GM23248 (cell line): ENCODE data around the gene RUNX1.

Experiments
- EZH2 ChIP-seq: fragments of 200-600 bp; sonication (generic); IDR thresholded peaks from 2 replicates; pipeline ENCODE4 v1.6.1; 2018; ENCODE audit warnings: antibody characterized with exemption, mild to moderate bottlenecking; ENCODE audit not compliant: insufficient read depth, poor library complexity, severe bottlenecking
- EZH2phosphoT487 ChIP-seq: fragments of 200-600 bp; sonication (generic); IDR thresholded peaks from 2 replicates; pipeline ENCODE4 v1.6.1; 2018; ENCODE audit warnings: antibody characterized with exemption, moderate library complexity, mild to moderate bottlenecking, low read depth; ENCODE audit not compliant: insufficient read depth

DNA sequence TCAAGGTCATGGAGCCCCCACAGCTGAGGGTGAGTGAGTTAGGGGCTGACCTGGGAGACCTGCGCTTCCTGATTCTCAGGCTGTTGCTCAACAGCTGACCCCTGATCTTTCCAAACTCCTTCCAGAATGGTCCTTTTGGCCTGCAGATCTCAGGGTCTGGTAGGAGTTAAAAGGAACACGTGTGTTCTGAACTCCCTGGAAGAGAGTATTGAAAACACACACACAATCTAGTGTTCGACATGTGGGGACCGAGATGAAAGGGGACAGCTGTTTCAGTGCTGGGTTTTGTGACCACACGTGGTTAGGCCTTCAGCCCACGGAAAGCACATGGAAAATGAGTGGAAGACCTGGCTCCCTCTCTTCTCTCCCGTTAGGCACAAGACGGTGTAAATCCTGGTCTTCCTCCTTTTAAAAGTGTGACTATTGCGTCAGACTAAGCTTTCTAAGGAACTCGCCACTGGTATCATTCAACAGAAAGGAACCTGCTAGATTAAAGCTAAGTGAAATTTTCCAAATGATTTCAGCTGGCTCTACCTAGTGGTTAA, 49.6 kb downstream of the RUNX1 start:
- TF ChIP-seq EZH2 (no peak), EZH2phosphoT487 (no peak)
